MCF 10A (cell line): ENCODE results near the gene PCDHA11. TPM values are rescaled to one million over a fixed set of nuclear protein-coding genes. Genes with fewer than 3 reads are reported as not detected.

Experiments used
- BruUV-seq: library from RNA; stranded (reverse); fragments of 400-500 nt; replicated peaks from 2 replicates; lab custom pipeline; 2021; lab: Mats Ljungman, UMichigan
- CTCF ChIA-PET: fragments of 300-600 bp; sonication (Branson Sonifier 250); formaldehyde crosslinking; extraction: SDS; loops from one replicate; lab custom pipeline; 2021; ENCODE audit warnings: antibody characterized with exemption, inconsistent platforms; lab: Yijun Ruan, JAX
- POLR2A ChIA-PET: fragments of 300-600, 350-650 bp; sonication (Branson Sonifier 250); formaldehyde crosslinking; extraction: SDS; loops from one replicate; lab custom pipeline; 2020; ENCODE audit warnings: antibody characterized with exemption, inconsistent platforms; lab: Yijun Ruan, JAX
- DNase-seq: peaks from one replicate; pipeline ENCODE4 v3.0.0-alpha.2; 2018; ENCODE audit not compliant: unreplicated experiment
- H3K27ac Mint-ChIP-seq: one replicate; pipeline ENCODE4 v1.8.0; 2022; ENCODE audit warnings: mild to moderate bottlenecking, low read depth, mixed read lengths; ENCODE audit not compliant: unreplicated experiment
- H3K27me3 Mint-ChIP-seq: one replicate; pipeline ENCODE4 v1.8.0; 2022; ENCODE audit warnings: mixed read lengths; ENCODE audit not compliant: insufficient read depth, unreplicated experiment
- H3K36me3 Mint-ChIP-seq: one replicate; pipeline ENCODE4 v1.8.0; 2022; ENCODE audit warnings: mild to moderate bottlenecking, moderate library complexity, mixed read lengths; ENCODE audit not compliant: insufficient read depth, unreplicated experiment
- H3K4me1 Mint-ChIP-seq: one replicate; pipeline ENCODE4 v1.8.0; 2022; ENCODE audit warnings: mixed read lengths; ENCODE audit not compliant: insufficient read depth, unreplicated experiment
- H3K4me3 Mint-ChIP-seq: one replicate; pipeline ENCODE4 v1.8.0; 2022; ENCODE audit warnings: mild to moderate bottlenecking, moderate library complexity, mixed read lengths; ENCODE audit not compliant: unreplicated experiment
- H3K9me3 Mint-ChIP-seq: one replicate; pipeline ENCODE4 v1.8.0; 2022; ENCODE audit warnings: mixed read lengths; ENCODE audit not compliant: unreplicated experiment
- CTCF ChIP-seq: fragments of 200-600 bp; IDR thresholded peaks from one replicate; pipeline ENCODE4 v1.8.0; 2022; ENCODE audit warnings: antibody characterized with exemption, mild to moderate bottlenecking; ENCODE audit not compliant: unreplicated experiment
- intact Hi-C: fragments of 100-400 bp; cut with micrococcal nuclease; formaldehyde crosslinking; loops from 2 replicates; pipeline ENCODE4 v1.14.1; 2022
- total RNA-seq: library from RNA; stranded (reverse); gene quantifications from 2 replicates; pipeline ENCODE4 v1.2.3, GENCODE V29; 2022

PCDHA11 gene
- total RNA-seq, 1 experiment from 2014 or later, result 0.49 TPM

- ChIA-PET CTCF (interaction anchor here (1.1 to 1.4 kb wide), 2 partner anchors 20 to 184 kb away, joined by 3 to 4 read pairs; no protein-coding TSS in a partner anchor), POLR2A (interaction anchor here (0.7 to 1.0 kb wide), 3 partner anchors 17 to 185 kb away, joined by 3 read pairs; no protein-coding TSS in a partner anchor)
- H3K27ac Mint-ChIP-seq, result no peak within 1 kb of the TSS
- H3K9me3 Mint-ChIP-seq, result peaks cover 16% of the 10 kb centered on the region
- no peak within 1 kb of the TSS for H3K4me3 Mint-ChIP-seq
- intact Hi-C loops, result no loop called here
- no TSS peak for BruUV-seq
- peak; percentile 7 for TF ChIP-seq CTCF
- peak; percentile 26 for DNase-seq
- no peaks in the 10 kb centered on the region for H3K27me3 Mint-ChIP-seq
- no peaks in the 10 kb centered on the region for H3K4me1 Mint-ChIP-seq
- H3K36me3 Mint-ChIP-seq, result no peaks in the 10 kb centered on the region
Measured at GRCh38 chr5:140855772-140856674, 12.7 kb upstream of the PCDHA11 start, which contains the start of gene PCDHA10. Gene PCDHA10, plus strand, starts transcription at chr5:140855897. Its CDS starts 152 bp downstream, at chr5:140856049.

- no TSS peak for BruUV-seq
- intact Hi-C loops, result no loop called here
- H3K4me3 Mint-ChIP-seq, result no peak overlapping the region
Measured at GRCh38 chr5:140857177-140857986, 11.4 kb upstream of the PCDHA11 start.

GRCh38 chr5:140857987-140858240 lies 10.8 kb upstream of the PCDHA11 start:
- ChIA-PET CTCF (no interaction called here), POLR2A (no interaction called here)
- intact Hi-C loops, result no loop called here
- no peak overlapping the region for H3K27ac Mint-ChIP-seq
- H3K9me3 Mint-ChIP-seq, result peaks cover 16% of the 10 kb centered on the region
- no peak for TF ChIP-seq CTCF
- no peaks in the 10 kb centered on the region for H3K4me1 Mint-ChIP-seq
- H3K27me3 Mint-ChIP-seq, result no peaks in the 10 kb centered on the region
- no TSS peak for BruUV-seq
- DNase-seq, result no peak
- no peaks in the 10 kb centered on the region for H3K36me3 Mint-ChIP-seq
- H3K4me3 Mint-ChIP-seq, result no peak overlapping the region

More at GRCh38 chr5:140857177-140857986, 11.4 kb upstream of the PCDHA11 start:
- no peaks in the 10 kb centered on the region for H3K36me3 Mint-ChIP-seq
- POLR2A ChIA-PET, result interaction anchor here (1.0 kb wide), 1 partner anchor 16 kb away, joined by 3 read pairs; no protein-coding TSS in a partner anchor
- H3K27ac Mint-ChIP-seq, result no peak overlapping the region
- CTCF ChIA-PET, result interaction anchor here (0.5 to 1.4 kb wide), 2 partner anchors 44 to 183 kb away, joined by 3 to 4 read pairs; no protein-coding TSS in a partner anchor
- no peaks in the 10 kb centered on the region for H3K4me1 Mint-ChIP-seq
- no peaks in the 10 kb centered on the region for H3K27me3 Mint-ChIP-seq
- no peak for DNase-seq
- TF ChIP-seq CTCF, result no peak
- H3K9me3 Mint-ChIP-seq, result peaks cover 16% of the 10 kb centered on the region
